ENCODE results near the gene LSAMP. TPM values are rescaled to one million over a fixed set of nuclear protein-coding genes. Genes with fewer than 3 reads are reported as not detected.

LSAMP gene
- total RNA-seq, 2 donors from 2014 or later: 1.9 to 5.4 TPM

- Histone ChIP-seq H3K27me3 (replicated peaks; ENCODE audit: insufficient read depth) (no peaks in the 10 kb centered on the region), H3K36me3 (no peaks in the 10 kb centered on the region), H3K9me3 (no peaks in the 10 kb centered on the region), H3K4me3 (no peak overlapping the region), H3K4me1 (ENCODE audit: control insufficient read depth in 1 of 2, low read depth in 2 of 2) (peaks cover 6 to 19% of the 10 kb centered on the region in 2 donors), H3K27ac (no peak overlapping the region)
- DNase-seq (ENCODE audit: low spot score): no peak
- ATAC-seq (ENCODE audit: insufficient number of reproducible peaks, low FRiP score, low read depth): no peak
- TF ChIP-seq CTCF (IDR thresholded peaks at IDR 0.05): no peak
Measured at GRCh38 chr3:115822579-115822978, 622.7 kb downstream of the LSAMP start.

GRCh38 chr3:115819785-115820384 lies 625.4 kb downstream of the LSAMP start:
- peaks cover 2% of the 10 kb centered on the region in 2 donors for H3K4me1 ChIP-seq (ENCODE audit: control insufficient read depth in 1 of 2, low read depth in 2 of 2)
- no peaks in the 10 kb centered on the region for H3K9me3 ChIP-seq
- ATAC-seq (ENCODE audit: insufficient number of reproducible peaks, low FRiP score, low read depth): peak; percentile 92
- no peaks in the 10 kb centered on the region for H3K36me3 ChIP-seq
- H3K27me3 ChIP-seq (replicated peaks; ENCODE audit: insufficient read depth): no peaks in the 10 kb centered on the region
- H3K4me3 ChIP-seq: no peak overlapping the region
- peak; percentile 31 for DNase-seq (ENCODE audit: low spot score)
- TF ChIP-seq CTCF (IDR thresholded peaks at IDR 0.05): peak; percentile 81
- H3K27ac ChIP-seq: no peak overlapping the region

DNA sequence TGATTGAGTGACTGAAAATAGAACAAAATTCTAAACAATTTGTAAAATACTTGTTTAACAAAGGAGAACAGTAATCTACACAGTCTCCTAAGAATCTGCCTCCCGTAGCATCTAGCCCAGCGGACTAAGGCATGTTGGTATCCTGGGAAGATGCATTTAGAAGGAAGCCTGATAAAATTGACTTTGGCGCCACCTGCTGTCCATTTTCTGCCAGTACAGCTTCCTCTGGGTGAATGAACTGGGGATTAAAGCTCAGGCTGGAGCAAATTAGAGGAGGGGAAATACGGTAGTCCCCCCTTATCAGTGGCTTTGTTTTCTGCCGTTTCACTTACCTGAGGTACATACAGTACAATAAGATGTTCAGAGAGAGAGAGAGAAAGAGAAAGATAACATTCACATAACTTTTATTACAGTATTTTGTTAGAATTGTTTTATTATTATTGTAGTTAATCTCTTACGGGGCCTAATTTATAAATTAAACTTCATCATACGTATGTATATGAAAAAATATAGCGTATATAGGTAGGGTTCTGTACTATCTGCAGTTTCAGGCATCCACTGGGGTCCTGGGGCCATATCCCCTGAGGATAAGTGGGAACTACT lies 630.4 kb downstream of the LSAMP start:
- H3K4me1 ChIP-seq (ENCODE audit: control insufficient read depth in 1 of 2, low read depth in 2 of 2): no peaks in the 10 kb centered on the region
- H3K4me3 ChIP-seq: no peak overlapping the region
- no peaks in the 10 kb centered on the region for H3K36me3 ChIP-seq
- peak; percentile 11 for DNase-seq (ENCODE audit: low spot score)
- TF ChIP-seq CTCF (IDR thresholded peaks at IDR 0.05): peak; percentile 92
- no peak overlapping the region for H3K27ac ChIP-seq
- no peaks in the 10 kb centered on the region for H3K27me3 ChIP-seq (replicated peaks; ENCODE audit: insufficient read depth)
- no peaks in the 10 kb centered on the region for H3K9me3 ChIP-seq
- peak; percentile 77 for ATAC-seq (ENCODE audit: insufficient number of reproducible peaks, low FRiP score, low read depth)

DNA sequence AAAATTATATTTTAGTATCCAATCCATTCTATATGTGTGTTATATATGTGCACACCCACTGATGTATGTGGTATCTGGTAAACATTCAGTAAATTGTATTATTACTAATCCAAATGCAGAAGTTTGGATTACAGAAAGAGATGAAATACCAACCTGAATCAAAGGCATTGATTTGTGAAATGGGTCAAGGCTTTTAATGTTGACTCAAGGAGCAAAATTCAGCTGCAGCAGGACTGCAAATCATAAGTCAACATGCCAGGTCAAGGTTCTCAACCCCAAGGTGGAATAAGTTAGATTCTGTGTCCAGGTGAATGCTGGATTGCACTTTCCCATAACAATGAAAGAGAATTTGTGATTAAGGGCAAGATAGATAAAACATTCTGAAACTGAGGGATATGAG lies 631.3 kb downstream of the LSAMP start:
- no peak overlapping the region for H3K4me3 ChIP-seq
- ATAC-seq (ENCODE audit: insufficient number of reproducible peaks, low FRiP score, low read depth) (no peak), DNase-seq (ENCODE audit: low spot score) (no peak)
- no peak for TF ChIP-seq CTCF (IDR thresholded peaks at IDR 0.05)
- H3K27me3 ChIP-seq (replicated peaks; ENCODE audit: insufficient read depth): no peaks in the 10 kb centered on the region
- no peaks in the 10 kb centered on the region for H3K36me3 ChIP-seq
- no peak overlapping the region for H3K27ac ChIP-seq
- H3K4me1 ChIP-seq (ENCODE audit: control insufficient read depth in 1 of 2, low read depth in 2 of 2): no peaks in the 10 kb centered on the region
- no peaks in the 10 kb centered on the region for H3K9me3 ChIP-seq

GRCh38 chr3:115808816-115809215 lies 636.5 kb downstream of the LSAMP start:
- no peak overlapping the region for H3K27ac ChIP-seq
- H3K4me1 ChIP-seq (ENCODE audit: control insufficient read depth in 1 of 2, low read depth in 2 of 2): no peaks in the 10 kb centered on the region
- H3K36me3 ChIP-seq: no peaks in the 10 kb centered on the region
- H3K4me3 ChIP-seq: no peak overlapping the region
- no peak for TF ChIP-seq CTCF (IDR thresholded peaks at IDR 0.05)
- DNase-seq (ENCODE audit: low spot score) (no peak), ATAC-seq (ENCODE audit: insufficient number of reproducible peaks, low FRiP score, low read depth) (no peak)
- H3K27me3 ChIP-seq (replicated peaks; ENCODE audit: insufficient read depth): no peaks in the 10 kb centered on the region
- H3K9me3 ChIP-seq: no peaks in the 10 kb centered on the region
